Gastroesophageal sphincter (tissue), 4 donors: ENCODE results near the gene BCL2A1. TPM values are rescaled to one million over a fixed set of nuclear protein-coding genes. Genes with fewer than 3 reads are reported as not detected.

Experiments used
- ATAC-seq: fragments of 150-250 bp; one replicate; pipeline ENCODE4 v1.9.1; 2016; ENCODE audit warnings: mild to moderate bottlenecking, moderate library complexity
- H3K27ac ChIP-seq, 4 donors: fragments of 200-600 bp; sonication (generic) in 3 of 4; 1 replicate in 3 of 4; 2 replicates in 1 of 4; pipeline ENCODE4 v1.5.1; 2016 to 2019
- H3K27me3 ChIP-seq: fragments of 200-600 bp; sonication (generic); one replicate; pipeline ENCODE4 v1.5.1; 2019
- H3K36me3 ChIP-seq, 2 donors: fragments of 200-600 bp; sonication (generic); one replicate each; pipeline ENCODE4 v1.5.1; 2019; ENCODE audit warnings: control low read depth in 1 of 2
- H3K4me1 ChIP-seq, 3 donors: fragments of 200-600 bp; sonication (generic); 1 replicate in 2 of 3; 2 replicates in 1 of 3; pipeline ENCODE4 v1.5.1; 2016 to 2019; ENCODE audit warnings: control low read depth in 2 of 3
- H3K4me3 ChIP-seq, 2 donors: fragments of 200-600 bp; sonication (generic); one replicate each; pipeline ENCODE4 v1.5.1; 2019; ENCODE audit warnings: mild to moderate bottlenecking in 1 of 2, moderate library complexity in 1 of 2
- H3K9me3 ChIP-seq, 3 donors: fragments of 200-600 bp; sonication (generic); one replicate each; pipeline ENCODE4 v1.5.1; 2017 to 2019; ENCODE audit warnings: control low read depth in 2 of 3
- EP300 ChIP-seq: sonication (generic); formaldehyde crosslinking; IDR thresholded peaks from one replicate; pipeline ENCODE4 v1.6.1; 2017; ENCODE audit warnings: antibody characterized with exemption, mild to moderate bottlenecking
- POLR2A ChIP-seq, 2 donors: fragments of 450-650 bp; IDR thresholded peaks; one replicate each; pipeline ENCODE4 v1.6.1; 2017; ENCODE audit warnings: antibody characterized with exemption in 2 of 2, mild to moderate bottlenecking in 2 of 2, moderate library complexity in 1 of 2
- POLR2AphosphoS5 ChIP-seq: sonication (generic); formaldehyde crosslinking; IDR thresholded peaks from one replicate; pipeline ENCODE4 v1.6.1; 2017; ENCODE audit warnings: antibody characterized with exemption
- WGBS, 2 donors: methylation state at CpG; one replicate each; pipeline ENCODE4 v1.1.5; 2018; ENCODE audit warnings: low coverage in 1 of 2; 5-methylcytosine and 5-hydroxymethylcytosine counted together
- total RNA-seq, 4 donors: library from RNA; depleted of rRNA; stranded (reverse); fragments of >200 nt; gene quantifications; one replicate each; pipeline ENCODE4 v1.1.0, GENCODE V29; 2016
- TF ChIP-seq, protein P1 (sequence below), 4 experiments: fragments of 200-600 bp in 2 of 4; fragments of 450-650 bp in 2 of 4; sonication (generic) in 1 of 4; IDR thresholded peaks; one replicate each; pipeline ENCODE4 v1.5.1; 2017 to 2019; ENCODE audit warnings: antibody characterized with exemption in 4 of 4, mild to moderate bottlenecking in 2 of 4, moderate library complexity in 2 of 4

Gene BCL2A1
- total RNA-seq, 4 donors from 2014 or later = 0.62 to 13.3 TPM; not detected in 2

GRCh38 chr15:79957741-79958140, 13.3 kb downstream of the BCL2A1 start:
- Histone ChIP-seq H3K27ac (no peak overlapping the region), H3K4me1 (no peaks in the 10 kb centered on the region), H3K4me3 (no peak overlapping the region), H3K9me3 (no peaks in the 10 kb centered on the region), H3K27me3 (no peaks in the 10 kb centered on the region), H3K36me3 (no peaks in the 10 kb centered on the region)
- ATAC-seq = no peak
- no peak for TF ChIP-seq POLR2AphosphoS5
- no peak for TF ChIP-seq POLR2A (IDR thresholded peaks at IDR 0.05)
- no peak for TF ChIP-seq EP300
- TF ChIP-seq, protein P1, sequence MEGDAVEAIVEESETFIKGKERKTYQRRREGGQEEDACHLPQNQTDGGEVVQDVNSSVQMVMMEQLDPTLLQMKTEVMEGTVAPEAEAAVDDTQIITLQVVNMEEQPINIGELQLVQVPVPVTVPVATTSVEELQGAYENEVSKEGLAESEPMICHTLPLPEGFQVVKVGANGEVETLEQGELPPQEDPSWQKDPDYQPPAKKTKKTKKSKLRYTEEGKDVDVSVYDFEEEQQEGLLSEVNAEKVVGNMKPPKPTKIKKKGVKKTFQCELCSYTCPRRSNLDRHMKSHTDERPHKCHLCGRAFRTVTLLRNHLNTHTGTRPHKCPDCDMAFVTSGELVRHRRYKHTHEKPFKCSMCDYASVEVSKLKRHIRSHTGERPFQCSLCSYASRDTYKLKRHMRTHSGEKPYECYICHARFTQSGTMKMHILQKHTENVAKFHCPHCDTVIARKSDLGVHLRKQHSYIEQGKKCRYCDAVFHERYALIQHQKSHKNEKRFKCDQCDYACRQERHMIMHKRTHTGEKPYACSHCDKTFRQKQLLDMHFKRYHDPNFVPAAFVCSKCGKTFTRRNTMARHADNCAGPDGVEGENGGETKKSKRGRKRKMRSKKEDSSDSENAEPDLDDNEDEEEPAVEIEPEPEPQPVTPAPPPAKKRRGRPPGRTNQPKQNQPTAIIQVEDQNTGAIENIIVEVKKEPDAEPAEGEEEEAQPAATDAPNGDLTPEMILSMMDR (IDR thresholded peaks at IDR 0.05) = no peak

DNA sequence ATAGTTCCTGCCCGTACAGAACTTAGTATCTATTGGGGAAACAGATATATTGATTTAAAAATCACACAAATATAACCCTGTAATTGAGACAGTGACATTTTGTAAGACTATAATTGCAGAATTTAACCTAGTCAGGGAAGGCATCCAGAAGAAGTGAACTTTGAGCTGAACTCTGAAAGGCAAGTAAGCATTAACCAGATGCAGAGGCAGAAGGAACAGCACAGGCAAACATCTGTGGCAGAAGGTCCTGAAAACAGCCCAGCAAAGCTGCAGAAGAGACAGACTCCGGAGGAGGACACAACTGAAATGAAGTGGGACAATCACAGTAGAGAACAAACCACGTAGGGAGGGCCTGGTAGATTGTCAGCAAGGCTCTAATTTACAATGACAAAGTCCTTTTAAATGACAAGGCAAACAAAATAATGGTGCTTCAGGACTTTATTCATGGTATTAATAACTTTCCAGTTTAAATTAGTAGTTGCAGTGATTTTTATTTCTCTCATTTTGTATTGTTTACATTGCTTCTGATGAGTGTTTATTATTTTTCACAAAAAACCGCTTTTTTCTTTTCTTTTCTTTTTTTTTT, 14.5 kb downstream of the BCL2A1 start:
- Histone ChIP-seq H3K4me3 (no peak overlapping the region), H3K27ac (no peak overlapping the region), H3K4me1 (no peaks in the 10 kb centered on the region), H3K36me3 (no peaks in the 10 kb centered on the region), H3K9me3 (no peaks in the 10 kb centered on the region), H3K27me3 (no peaks in the 10 kb centered on the region)
- TF ChIP-seq POLR2A (IDR thresholded peaks at IDR 0.05) (no peak), POLR2AphosphoS5 (no peak), EP300 (no peak)
- TF ChIP-seq, protein P1 (IDR thresholded peaks at IDR 0.05) = no peak
- 51 to 52% methylated on average over 4 of the region's 4 CpGs for WGBS, 2 donors
- no peak for ATAC-seq

DNA sequence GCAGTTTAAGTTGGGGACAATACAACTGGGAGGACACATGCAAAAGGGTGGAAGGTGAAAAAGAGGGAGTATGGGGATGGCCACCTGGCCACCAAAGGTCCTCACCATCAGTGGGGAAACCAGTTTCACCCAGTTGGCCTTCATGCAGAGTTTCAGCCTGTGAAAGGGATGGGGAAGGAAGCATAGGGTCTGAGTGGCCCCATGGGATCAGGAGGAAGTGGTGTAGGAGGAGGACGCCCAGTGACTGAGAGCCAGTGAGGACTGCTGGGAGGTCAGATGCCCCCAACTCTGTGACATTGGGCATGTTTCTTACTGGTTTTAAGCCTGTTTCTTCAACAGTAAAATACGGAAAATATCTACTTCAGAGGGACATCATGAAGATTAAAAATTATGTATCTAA, 16.3 kb downstream of the BCL2A1 start:
- TF ChIP-seq, protein P1 (IDR thresholded peaks at IDR 0.05) = no peak
- TF ChIP-seq POLR2AphosphoS5 = no peak
- no peak for TF ChIP-seq POLR2A (IDR thresholded peaks at IDR 0.05)
- TF ChIP-seq EP300 = no peak
- Histone ChIP-seq H3K4me3 (no peak overlapping the region), H3K27me3 (no peaks in the 10 kb centered on the region), H3K4me1 (no peaks in the 10 kb centered on the region), H3K27ac (no peak overlapping the region), H3K36me3 (no peaks in the 10 kb centered on the region), H3K9me3 (no peaks in the 10 kb centered on the region)
- 60 to 77% methylated on average over 1 to 2 of the region's 2 CpGs for WGBS, 2 donors
- no peak for ATAC-seq

GRCh38 chr15:79953951-79954444, 17.0 kb downstream of the BCL2A1 start:
- ATAC-seq = no peak
- Histone ChIP-seq H3K9me3 (no peaks in the 10 kb centered on the region), H3K27me3 (no peaks in the 10 kb centered on the region), H3K36me3 (no peaks in the 10 kb centered on the region), H3K27ac (no peak overlapping the region), H3K4me1 (no peaks in the 10 kb centered on the region), H3K4me3 (no peak overlapping the region)
- WGBS, 2 donors = 33 to 36% methylated on average over 1 of the region's 1 CpG
- TF ChIP-seq EP300 = no peak
- TF ChIP-seq POLR2AphosphoS5 = no peak
- TF ChIP-seq, protein P1 (IDR thresholded peaks at IDR 0.05) = no peak
- TF ChIP-seq POLR2A (IDR thresholded peaks at IDR 0.05) = no peak

DNA sequence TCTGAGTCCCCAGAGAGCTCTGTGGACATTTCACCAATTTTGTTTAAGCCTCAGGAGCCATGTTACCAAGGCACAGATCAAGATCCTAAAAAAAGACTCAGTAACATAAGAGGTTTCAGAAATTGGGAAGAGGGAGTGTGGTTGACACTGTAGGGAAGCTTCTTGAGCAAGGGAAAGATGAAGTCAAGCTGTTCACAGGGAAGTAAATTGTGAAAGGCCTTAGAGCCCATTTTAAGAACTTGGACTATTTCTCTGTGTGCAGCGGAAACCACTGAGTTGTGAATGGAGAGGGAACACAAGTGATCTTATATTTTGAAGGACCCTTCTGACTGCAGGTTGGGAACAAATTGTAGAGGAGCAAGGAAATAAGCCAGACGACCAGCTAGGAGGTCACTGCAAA, 18.7 kb downstream of the BCL2A1 start:
- Histone ChIP-seq H3K27me3 (no peaks in the 10 kb centered on the region), H3K4me1 (no peaks in the 10 kb centered on the region), H3K36me3 (no peaks in the 10 kb centered on the region), H3K9me3 (no peaks in the 10 kb centered on the region), H3K4me3 (no peak overlapping the region), H3K27ac (no peak overlapping the region)
- TF ChIP-seq POLR2AphosphoS5 (no peak), POLR2A (IDR thresholded peaks at IDR 0.05) (no peak), EP300 (no peak)
- TF ChIP-seq, protein P1 (IDR thresholded peaks at IDR 0.05) = no peak
- ATAC-seq = no peak
- 65 to 72% methylated on average over 2 of the region's 2 CpGs for WGBS, 2 donors
